BLaER1 treated with 17β-estradiol and CSF1 and Interleukin-3, amounts not matched to agents 10 nM and 100 nM (cell line): ENCODE measurements around the gene NPC2.

ENCODE experiments used
- H3K27ac ChIP-seq, 11 experiments: shearing (Covaris generic); formaldehyde crosslinking; 2 replicates each; pipeline ENCODE4 v1.8.1; 2022
- H3K27me3 ChIP-seq, 11 experiments: shearing (Covaris generic); formaldehyde crosslinking; 2 replicates each; pipeline ENCODE4 v1.8.1; 2022
- H3K36me3 ChIP-seq, 11 experiments: shearing (Covaris generic); formaldehyde crosslinking; 2 replicates each; pipeline ENCODE4 v1.8.1; 2022
- H3K4me1 ChIP-seq, 10 experiments: shearing (Covaris generic); formaldehyde crosslinking; 2 replicates each; pipeline ENCODE4 v1.8.1; 2022
- H3K4me2 ChIP-seq, 11 experiments: shearing (Covaris generic); formaldehyde crosslinking; 2 replicates each; pipeline ENCODE4 v1.8.1; 2022
- H3K4me3 ChIP-seq, 10 experiments: shearing (Covaris generic); formaldehyde crosslinking; 2 replicates each; pipeline ENCODE4 v1.8.1; 2022
- H3K9ac ChIP-seq, 11 experiments: shearing (Covaris generic); formaldehyde crosslinking; 2 replicates each; pipeline ENCODE4 v1.8.1; 2022
- H3K9me3 ChIP-seq, 11 experiments: shearing (Covaris generic); formaldehyde crosslinking; replicated peaks in 1 of 11; 2 replicates each; pipeline ENCODE4 v1.8.1; 2022
- H4K20me1 ChIP-seq, 11 experiments: shearing (Covaris generic); formaldehyde crosslinking; 2 replicates each; pipeline ENCODE4 v1.8.1; 2022
- Cebpa-rat ChIP-seq, 11 experiments: shearing (Covaris generic); IDR thresholded peaks; 2 replicates each; pipeline ENCODE4 v1.8.1; 2022

NPC2 gene

DNA sequence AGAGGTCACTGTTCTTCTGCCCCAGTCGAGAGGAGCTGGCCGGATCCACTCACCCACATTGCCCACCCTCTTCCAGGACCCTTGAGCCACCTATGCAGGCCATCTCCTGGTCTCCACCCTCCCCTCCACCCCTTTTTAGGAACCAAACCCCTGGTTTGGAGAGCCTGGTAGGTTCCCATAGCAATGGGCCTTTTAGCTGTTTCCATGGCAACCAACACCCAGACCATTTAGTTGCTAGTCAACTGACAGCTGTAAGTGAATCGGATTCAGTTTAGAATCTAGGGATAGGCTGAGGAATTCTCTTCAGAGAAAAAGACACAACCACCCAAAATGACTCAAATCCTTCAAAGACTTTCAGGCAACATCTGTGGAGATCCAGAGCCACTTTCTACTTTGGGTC, 16.5 kb downstream of the NPC2 start:
- Histone ChIP-seq H4K20me1 (peaks cover 0 to 100% (median 0%) of the 10 kb centered on the region in 11 experiments; a peak in 6 of 22 replicates), H3K4me1 (peaks cover 0 to 23% (median 6%) of the 10 kb centered on the region in 10 experiments; a peak in 10 of 20 replicates), H3K9me3 (peaks cover 0 to 5% (median 0%) of the 10 kb centered on the region in 11 experiments; a peak in 1 of 22 replicates), H3K9ac (no peak overlapping the region), H3K36me3 (peaks cover 32 to 100% (median 49%) of the 10 kb centered on the region in 11 experiments), H3K4me3 (no peak overlapping the region), H3K4me2 (no peak overlapping the region), H3K27me3 (no peaks in the 10 kb centered on the region), H3K27ac (no peak overlapping the region)
- no peak for TF ChIP-seq Cebpa-rat (IDR thresholded peaks at IDR 0.05)

- H3K9me3 ChIP-seq: peaks cover 0 to 5% (median 0%) of the 10 kb centered on the region in 11 experiments; a peak in 1 of 22 replicates
- peaks cover 27 to 100% (median 45%) of the 10 kb centered on the region in 11 experiments for H3K36me3 ChIP-seq
- peaks cover 0 to 23% (median 6%) of the 10 kb centered on the region in 10 experiments; a peak in 10 of 20 replicates for H3K4me1 ChIP-seq
- no peak for TF ChIP-seq Cebpa-rat (IDR thresholded peaks at IDR 0.05)
- H3K27ac ChIP-seq: no peak overlapping the region
- H4K20me1 ChIP-seq: peaks cover 0 to 100% (median 0%) of the 10 kb centered on the region in 11 experiments; a peak in 6 of 22 replicates
- no peak overlapping the region for H3K9ac ChIP-seq
- no peak overlapping the region for H3K4me3 ChIP-seq
- no peaks in the 10 kb centered on the region for H3K27me3 ChIP-seq
- H3K4me2 ChIP-seq: no peak overlapping the region
These were observed 17.0 kb downstream of the NPC2 start for GRCh38 chr14:74476107-74476506.

- Histone ChIP-seq H3K4me1 (peaks cover 0 to 23% (median 6%) of the 10 kb centered on the region in 10 experiments; a peak in 10 of 20 replicates), H3K27me3 (no peaks in the 10 kb centered on the region), H3K9ac (no peak overlapping the region), H4K20me1 (peaks cover 0 to 100% (median 0%) of the 10 kb centered on the region in 11 experiments; a peak in 6 of 22 replicates), H3K9me3 (peaks cover 0 to 5% (median 0%) of the 10 kb centered on the region in 11 experiments; a peak in 1 of 22 replicates), H3K4me2 (no peak overlapping the region), H3K27ac (no peak overlapping the region), H3K36me3 (peaks cover 22 to 100% (median 41%) of the 10 kb centered on the region in 11 experiments), H3K4me3 (no peak overlapping the region)
- no peak for TF ChIP-seq Cebpa-rat (IDR thresholded peaks at IDR 0.05)
These were observed 17.4 kb downstream of the NPC2 start for GRCh38 chr14:74475678-74476077.

DNA sequence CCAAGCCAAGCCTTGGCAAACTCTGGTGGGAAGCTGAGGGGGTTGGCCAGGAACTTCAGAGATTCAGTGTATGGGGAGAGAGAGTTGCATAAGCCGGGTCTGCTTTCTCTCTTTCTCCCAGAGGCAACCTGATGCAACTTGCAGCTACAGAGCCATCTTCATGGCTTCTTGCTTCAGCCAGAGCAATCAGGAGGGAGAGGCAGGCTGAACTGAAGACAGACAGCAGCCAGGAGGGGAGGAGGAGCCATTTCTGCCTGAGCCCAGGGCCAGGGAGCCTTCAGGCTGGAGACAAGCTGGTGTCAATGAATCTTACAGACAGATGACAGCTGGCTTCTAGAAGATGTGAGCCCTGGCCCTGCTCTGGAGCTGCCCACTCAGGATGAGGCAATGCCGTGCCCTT, 18.7 kb downstream of the NPC2 start:
- Histone ChIP-seq H3K9ac (no peak overlapping the region), H3K4me2 (no peak overlapping the region), H4K20me1 (peaks cover 0 to 100% (median 0%) of the 10 kb centered on the region in 11 experiments; a peak in 6 of 22 replicates), H3K36me3 (peaks cover 9 to 100% (median 29%) of the 10 kb centered on the region in 11 experiments; a peak in 19 of 22 replicates), H3K4me3 (no peak overlapping the region), H3K4me1 (peaks cover 0 to 23% (median 6%) of the 10 kb centered on the region in 10 experiments; a peak in 10 of 20 replicates), H3K27me3 (no peaks in the 10 kb centered on the region), H3K27ac (no peak overlapping the region), H3K9me3 (peaks cover 0 to 5% (median 0%) of the 10 kb centered on the region in 11 experiments; a peak in 1 of 22 replicates)
- no peak for TF ChIP-seq Cebpa-rat (IDR thresholded peaks at IDR 0.05)

DNA sequence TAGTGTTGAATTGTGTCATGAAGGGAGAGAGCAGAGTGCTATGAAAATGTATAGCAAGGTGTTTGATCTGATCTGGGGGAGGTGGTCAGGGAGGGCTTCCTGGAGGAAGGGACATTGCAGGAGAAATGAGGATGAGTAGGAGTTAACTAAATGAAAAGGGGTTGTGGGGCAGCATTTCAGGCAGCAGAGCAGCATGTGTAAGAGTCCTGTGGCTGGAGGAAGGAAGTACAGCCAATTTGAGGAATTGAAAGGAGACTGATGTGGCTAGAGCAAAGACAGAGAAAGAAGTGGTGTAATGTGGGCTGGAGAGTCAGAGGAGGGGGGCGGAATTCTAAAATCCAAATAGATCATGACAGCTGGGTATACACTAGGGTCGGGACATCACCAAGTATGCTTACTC, 20.5 kb downstream of the NPC2 start:
- Histone ChIP-seq H4K20me1 (peaks cover 0 to 98% (median 0%) of the 10 kb centered on the region in 11 experiments; a peak in 6 of 22 replicates), H3K27me3 (no peaks in the 10 kb centered on the region), H3K27ac (no peak overlapping the region), H3K4me3 (no peak overlapping the region), H3K9ac (no peak overlapping the region), H3K4me1 (peaks cover 0 to 23% (median 6%) of the 10 kb centered on the region in 10 experiments; a peak in 10 of 20 replicates), H3K9me3 (peaks cover 0 to 5% (median 0%) of the 10 kb centered on the region in 11 experiments; a peak in 1 of 22 replicates), H3K36me3 (peaks cover 5 to 96% (median 21%) of the 10 kb centered on the region in 11 experiments; a peak in 16 of 22 replicates), H3K4me2 (peak overlapping the region in 2 of 11 experiments; percentile 4 to 38; a peak in 2 of 22 replicates)
- no peak for TF ChIP-seq Cebpa-rat (IDR thresholded peaks at IDR 0.05)

DNA sequence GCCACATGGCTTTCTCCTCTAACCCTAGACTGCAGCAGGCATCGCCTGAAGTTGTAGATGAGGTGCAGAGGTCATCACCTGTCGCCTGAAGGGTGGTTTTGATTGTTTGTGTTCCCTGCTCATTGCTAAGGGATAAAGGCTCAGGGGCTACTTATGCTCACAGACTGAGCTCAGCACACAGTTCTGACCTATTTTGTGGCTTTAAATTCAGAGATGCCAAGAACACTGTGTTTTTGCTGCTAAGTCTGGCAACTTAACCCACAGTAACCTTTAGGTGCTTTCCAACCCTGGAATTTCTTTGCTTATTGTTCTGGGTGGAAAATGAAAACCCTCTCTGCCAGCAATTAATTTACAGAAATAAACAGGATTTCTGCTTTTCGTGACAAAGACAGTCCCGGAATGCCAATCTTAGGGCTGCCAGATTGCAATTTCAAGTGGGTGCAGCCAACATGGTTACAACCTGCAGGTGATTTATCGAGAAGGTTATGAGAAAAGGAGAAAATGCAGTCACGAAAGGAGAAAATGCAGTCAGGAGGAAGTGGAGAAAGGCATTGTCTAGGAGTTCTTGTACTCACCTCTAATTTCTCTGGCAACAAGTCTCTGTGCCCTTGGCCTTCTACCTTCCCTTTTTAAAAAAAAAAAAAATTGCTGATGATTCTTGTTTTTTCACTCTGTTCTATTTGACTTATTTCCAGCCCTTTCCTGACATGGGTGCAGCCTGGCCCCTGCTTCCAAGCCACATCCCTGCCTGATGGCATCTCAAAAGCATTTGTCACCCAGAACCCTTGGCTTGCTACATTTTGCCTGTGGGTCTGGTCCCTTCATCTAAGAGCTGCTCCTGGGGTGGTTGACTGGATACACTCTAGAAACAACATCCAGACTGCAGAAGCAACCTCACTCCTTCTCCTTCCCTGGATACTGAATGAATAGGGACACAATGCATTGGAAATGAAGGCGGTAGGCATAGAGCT, 23.3 kb downstream of the NPC2 start:
- no peak for TF ChIP-seq Cebpa-rat (IDR thresholded peaks at IDR 0.05)
- peaks cover 0 to 15% (median 5%) of the 10 kb centered on the region in 10 experiments; a peak in 9 of 20 replicates for H3K4me1 ChIP-seq
- no peaks in the 10 kb centered on the region for H3K27me3 ChIP-seq

DNA sequence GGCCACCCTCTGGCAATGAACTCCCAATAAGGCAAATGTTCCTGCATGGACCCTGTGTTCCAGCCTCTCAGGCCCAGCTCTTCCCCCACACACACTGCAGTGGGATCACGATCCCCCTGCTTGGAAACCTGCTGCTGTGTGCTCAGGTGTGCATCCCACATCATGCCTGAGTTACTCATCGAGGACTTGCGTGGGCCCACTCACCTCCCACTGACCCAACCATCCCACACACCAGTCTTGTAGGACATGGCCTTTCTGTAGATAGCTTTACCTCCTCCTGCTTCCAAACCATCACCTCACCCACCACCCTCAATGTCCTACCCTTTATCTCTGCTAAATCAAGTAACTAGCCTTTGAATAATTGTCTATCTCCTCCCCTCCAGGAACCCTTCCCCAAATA, 24.6 kb downstream of the NPC2 start:
- H3K9ac ChIP-seq: no peak overlapping the region
- H3K27ac ChIP-seq: no peak overlapping the region
- no peak overlapping the region for H3K4me2 ChIP-seq
- peaks cover 0 to 74% (median 0%) of the 10 kb centered on the region in 11 experiments; a peak in 5 of 22 replicates for H4K20me1 ChIP-seq
- no peaks in the 10 kb centered on the region for H3K27me3 ChIP-seq
- peaks cover 0 to 12% (median 5%) of the 10 kb centered on the region in 10 experiments; a peak in 9 of 20 replicates for H3K4me1 ChIP-seq
- H3K36me3 ChIP-seq: peaks cover 0 to 62% (median 3%) of the 10 kb centered on the region in 11 experiments; a peak in 12 of 22 replicates
- peaks cover 0 to 5% (median 0%) of the 10 kb centered on the region in 11 experiments; a peak in 1 of 22 replicates for H3K9me3 ChIP-seq
- no peak overlapping the region for H3K4me3 ChIP-seq
- TF ChIP-seq Cebpa-rat (IDR thresholded peaks at IDR 0.05): no peak

More for the DNA sequence above, 23.3 kb downstream of the NPC2 start:
- H3K4me2 ChIP-seq: no peak overlapping the region
- H3K9ac ChIP-seq: no peak overlapping the region
- peaks cover 0 to 75% (median 13%) of the 10 kb centered on the region in 11 experiments; a peak in 15 of 22 replicates for H3K36me3 ChIP-seq
- H4K20me1 ChIP-seq: peaks cover 0 to 87% (median 0%) of the 10 kb centered on the region in 11 experiments; a peak in 5 of 22 replicates
- no peak overlapping the region for H3K27ac ChIP-seq
- no peak overlapping the region for H3K4me3 ChIP-seq
- peaks cover 0 to 5% (median 0%) of the 10 kb centered on the region in 11 experiments; a peak in 1 of 22 replicates for H3K9me3 ChIP-seq

- no peak for TF ChIP-seq Cebpa-rat (IDR thresholded peaks at IDR 0.05)
- Histone ChIP-seq H3K27me3 (no peaks in the 10 kb centered on the region), H3K27ac (no peak overlapping the region), H3K4me2 (no peak overlapping the region), H3K4me3 (no peak overlapping the region), H3K9me3 (no peaks in the 10 kb centered on the region), H3K4me1 (peaks cover 0 to 6% (median under 1%) of the 10 kb centered on the region in 10 experiments; a peak in 3 of 20 replicates), H4K20me1 (peaks cover 0 to 47% (median 0%) of the 10 kb centered on the region in 11 experiments; a peak in 5 of 22 replicates), H3K36me3 (peaks cover 0 to 30% (median 0%) of the 10 kb centered on the region in 11 experiments; a peak in 4 of 22 replicates), H3K9ac (no peak overlapping the region)
These were observed 27.8 kb downstream of the NPC2 start for GRCh38 chr14:74465335-74465734.
